ENCODE measurements around the gene ANO6.

ANO6 gene

DNA sequence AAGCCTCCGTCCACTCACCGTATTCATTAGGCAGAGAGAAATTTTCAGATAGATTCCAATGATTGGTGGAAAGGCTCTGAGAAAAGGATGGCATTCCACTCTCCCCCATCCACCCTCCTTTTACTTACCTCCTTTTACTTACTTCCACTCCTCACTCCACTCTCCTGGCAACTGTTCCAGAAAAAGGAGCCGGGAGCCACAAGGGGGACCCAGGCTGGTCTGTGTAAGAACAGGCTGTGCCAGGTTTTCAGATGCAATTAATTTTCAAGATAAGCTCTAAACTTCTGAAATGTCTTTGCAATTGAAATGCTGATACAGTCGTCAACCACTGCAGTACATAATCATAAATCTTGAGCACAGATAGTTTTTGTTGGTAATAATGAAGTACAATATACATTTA lies 248.8 kb downstream of the ANO6 start:
- no peak for DNase-seq (ENCODE audit: low spot score)

DNA sequence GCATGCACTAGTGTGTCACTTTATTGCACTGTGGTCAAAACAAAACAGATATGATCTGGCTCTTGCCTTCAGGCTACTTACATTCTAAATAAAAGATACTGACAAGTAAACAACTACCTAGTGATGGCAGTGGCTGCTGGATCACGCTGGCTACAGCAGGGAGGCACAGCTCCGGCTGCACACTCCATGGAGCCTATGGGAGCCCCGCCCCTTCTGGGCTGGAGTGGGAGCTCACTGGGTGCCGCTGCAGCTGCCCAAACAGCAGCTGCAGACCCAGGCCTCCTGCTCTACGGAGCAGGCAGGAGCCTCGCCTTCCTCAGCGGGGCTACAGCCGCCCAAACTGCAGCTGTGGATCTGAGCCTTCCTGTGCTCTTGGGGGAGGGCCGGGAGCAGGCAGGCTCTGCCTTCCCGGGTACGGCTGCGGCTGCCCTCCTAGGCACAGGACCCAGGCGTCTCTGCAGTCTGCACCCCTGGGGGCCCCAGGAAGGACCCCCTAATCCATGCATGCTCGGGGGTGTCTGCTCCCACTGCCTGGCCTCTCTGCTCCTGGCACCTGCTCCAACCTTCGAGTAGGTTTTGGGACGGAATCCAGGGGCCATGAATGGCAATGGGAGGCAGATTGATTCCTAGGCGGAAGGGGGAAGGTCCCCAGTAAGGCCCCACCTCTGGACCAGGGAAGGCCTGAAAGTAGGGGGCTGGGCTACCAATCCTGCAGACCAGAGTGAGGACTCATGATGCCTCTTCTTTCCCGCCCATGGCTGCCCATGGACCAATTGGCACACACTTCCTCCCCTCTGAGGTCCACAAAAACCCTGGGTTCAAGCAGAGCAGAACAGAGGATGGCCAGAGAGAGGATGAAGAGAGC lies 253.1 kb downstream of the ANO6 start:
- DNase-seq (ENCODE audit: low spot score), result no peak

DNA sequence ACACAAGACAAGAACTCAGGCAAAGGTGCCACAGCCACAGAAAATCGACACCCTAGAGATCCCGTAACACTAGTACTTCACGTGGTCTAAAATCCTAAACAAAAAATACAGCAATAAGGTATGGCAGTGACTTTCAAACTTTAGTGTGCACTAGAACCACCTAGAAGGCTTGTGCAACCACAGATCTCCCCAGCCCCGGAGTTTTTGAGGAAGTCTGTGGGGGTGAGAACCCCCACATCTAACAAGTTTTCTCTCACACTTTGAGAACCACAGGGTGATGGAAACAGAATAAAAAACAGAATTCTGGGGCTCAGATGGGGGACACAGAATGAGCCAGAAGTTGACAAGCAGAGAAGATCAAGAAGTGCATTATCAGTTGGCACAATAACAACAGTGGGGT lies 254.0 kb downstream of the ANO6 start:
- no peak for DNase-seq (ENCODE audit: low spot score)

DNA sequence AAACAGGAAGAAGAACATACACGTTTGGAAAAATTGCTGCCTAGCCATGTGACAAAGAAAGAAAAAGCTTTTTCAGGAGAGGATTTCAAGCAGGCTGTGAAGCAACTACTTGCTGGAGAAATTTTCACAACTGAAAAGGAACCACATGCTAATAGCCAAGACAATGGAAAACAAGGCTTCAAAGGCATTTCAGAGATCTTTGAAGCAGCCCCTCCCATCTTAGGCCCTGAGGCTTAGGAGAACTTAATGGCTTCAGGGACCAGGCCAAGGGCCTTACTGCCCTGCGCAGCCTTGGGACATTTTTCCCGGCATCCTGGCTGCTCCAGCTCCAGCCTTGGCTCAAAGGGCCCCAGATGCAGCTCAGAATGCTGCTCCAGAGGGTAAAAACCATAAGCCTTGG lies 257.7 kb downstream of the ANO6 start:
- no peak for DNase-seq (ENCODE audit: low spot score)

DNA sequence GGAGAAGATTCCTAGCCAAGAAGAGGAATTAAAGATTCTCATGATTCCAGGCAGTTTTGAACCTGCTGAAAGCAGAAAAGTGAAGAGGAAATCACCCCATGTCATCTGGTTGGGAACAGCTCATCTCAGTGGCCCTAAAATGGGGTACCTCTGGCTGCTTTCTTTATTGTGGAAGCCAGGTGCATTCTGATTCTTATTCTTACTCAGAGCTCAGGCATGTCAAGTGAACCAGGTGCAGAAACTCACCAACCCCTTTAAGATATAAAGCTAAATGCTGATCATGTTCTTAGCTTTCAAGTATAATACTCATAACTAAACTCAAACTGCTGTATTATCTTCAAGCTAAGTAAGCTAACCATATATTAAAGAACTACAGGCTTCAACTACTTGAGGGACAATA lies 259.7 kb downstream of the ANO6 start:
- DNase-seq (ENCODE audit: low spot score), result no peak

DNA sequence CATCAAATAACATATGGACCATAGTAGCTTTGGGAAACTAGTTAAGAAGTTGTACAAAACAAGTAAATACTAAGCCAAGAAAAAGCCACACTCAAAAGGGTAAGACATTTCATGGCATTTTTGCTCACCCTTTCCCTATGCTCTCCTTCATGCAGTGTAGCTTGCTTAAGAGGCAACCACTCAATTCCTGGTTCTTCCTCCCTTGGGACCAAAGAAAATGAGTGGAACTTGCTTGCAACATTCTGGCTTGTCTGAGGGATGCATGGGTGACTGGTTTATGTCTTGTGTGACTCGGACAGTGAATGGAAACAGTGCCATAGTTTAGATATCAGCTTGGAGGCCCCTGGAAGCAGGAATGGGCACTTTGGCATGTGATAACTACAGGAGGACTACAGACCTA lies 261.6 kb downstream of the ANO6 start:
- DNase-seq (ENCODE audit: low spot score), result no peak

DNA sequence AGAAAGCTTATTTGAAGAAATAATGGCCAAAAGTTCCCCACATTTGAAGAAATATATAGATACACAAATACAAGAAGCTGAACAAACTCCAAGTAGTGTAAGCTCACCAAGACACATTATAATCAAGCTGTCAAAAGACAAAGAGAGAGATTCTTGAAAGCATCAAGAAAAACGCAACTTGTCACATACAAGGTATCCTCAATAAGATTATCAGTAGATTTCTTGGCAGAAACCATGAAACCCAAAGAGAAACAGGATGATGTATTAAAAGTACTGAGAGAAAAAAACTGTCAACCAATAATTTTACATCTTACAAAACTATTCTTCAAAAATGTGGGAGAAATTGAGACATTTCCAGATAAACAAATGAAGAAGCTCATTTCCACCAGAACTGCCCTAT lies 263.0 kb downstream of the ANO6 start:
- no peak for DNase-seq (ENCODE audit: low spot score)

DNA sequence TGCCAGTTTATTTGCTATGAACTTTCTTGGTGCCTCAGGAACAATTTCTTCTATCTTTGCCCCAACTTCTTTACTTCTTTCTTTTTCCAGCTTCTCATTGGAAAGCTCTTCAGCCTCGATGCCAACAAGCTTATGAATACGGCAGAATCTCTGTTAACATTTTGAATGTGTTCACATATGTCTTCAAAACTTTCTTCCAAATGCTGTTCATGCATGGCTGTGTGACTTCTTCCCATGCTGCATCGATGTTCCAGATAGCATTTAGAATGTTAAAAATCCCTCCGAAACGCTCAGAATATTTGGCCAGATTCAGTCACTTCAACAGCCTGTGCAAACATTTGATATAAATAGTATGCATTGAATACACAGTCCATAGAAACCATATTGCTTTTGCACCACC lies 265.9 kb downstream of the ANO6 start:
- no peak for DNase-seq (ENCODE audit: low spot score)

DNA sequence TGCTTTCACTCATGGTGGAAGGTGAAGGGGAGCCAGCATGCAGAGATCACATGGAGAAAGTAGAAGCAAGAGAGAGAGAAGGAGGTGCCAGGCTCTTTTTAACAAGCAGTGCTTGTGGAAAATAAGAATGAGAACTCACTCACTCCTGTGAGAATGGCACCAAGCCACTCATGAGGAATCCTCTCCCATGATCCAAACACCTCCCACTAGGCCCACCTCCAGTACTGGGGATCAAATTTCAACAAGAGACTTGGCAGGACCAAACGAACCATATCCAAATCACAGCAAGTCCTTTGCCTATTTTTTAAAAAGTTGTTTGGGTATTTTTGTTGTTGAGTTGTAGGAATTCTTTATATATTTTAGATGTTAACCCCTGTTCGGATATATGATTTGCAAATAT lies 267.7 kb downstream of the ANO6 start:
- no peak for DNase-seq (ENCODE audit: low spot score)

Measured in NAMALWA (cell line).